IMR-90 (cell line): ENCODE measurements around the gene EPC2.

ENCODE experiments used
- BHLHE40 ChIP-seq: fragments of 150-350 bp; IDR thresholded peaks from 2 replicates; pipeline ENCODE4 v1.6.1; 2016; ENCODE audit warnings: mild to moderate bottlenecking, low read depth, low read length
- CEBPB ChIP-seq: IDR thresholded peaks from 2 replicates; pipeline ENCODE4 v1.6.1; 2012; ENCODE audit warnings: low read depth, low read length, improper control_type of control experiment
- FOS ChIP-seq: fragments of 150-350 bp; IDR thresholded peaks from 2 replicates; pipeline ENCODE4 v1.6.1; 2016; ENCODE audit warnings: low read depth, low read length
- MAZ ChIP-seq: IDR thresholded peaks from 2 replicates; pipeline ENCODE4 v1.6.1; 2012; ENCODE audit warnings: low read depth, mild to moderate bottlenecking, low read length, improper control_type of control experiment, moderate library complexity, borderline replicate concordance
- MXI1 ChIP-seq: IDR thresholded peaks from 2 replicates; pipeline ENCODE4 v1.6.1; 2012; ENCODE audit warnings: low read depth, mild to moderate bottlenecking, low read length, moderate library complexity, borderline replicate concordance
- POLR2A ChIP-seq: IDR thresholded peaks from 2 replicates; pipeline ENCODE4 v1.6.1; 2012; ENCODE audit warnings: mild to moderate bottlenecking, low read depth, low read length
- RAD21 ChIP-seq: IDR thresholded peaks from 2 replicates; pipeline ENCODE4 v1.6.1; 2012; ENCODE audit warnings: low read length, improper control_type of control experiment
- RCOR1 ChIP-seq: IDR thresholded peaks from 2 replicates; pipeline ENCODE4 v1.6.1; 2012; ENCODE audit warnings: mild to moderate bottlenecking, low read length, improper control_type of control experiment; ENCODE audit not compliant: insufficient replicate concordance
- RFX5 ChIP-seq: IDR thresholded peaks from 2 replicates; pipeline ENCODE4 v1.8.0; 2012; ENCODE audit warnings: low read depth, mild to moderate bottlenecking, low read length, moderate library complexity
- SMC3 ChIP-seq: fragments of 150-350 bp; IDR thresholded peaks from 2 replicates; pipeline ENCODE4 v1.6.1; 2016; ENCODE audit warnings: low read depth, mild to moderate bottlenecking, antibody characterized with exemption, low read length, moderate library complexity
- TF ChIP-seq, protein P1 (sequence below): conservative IDR thresholded peaks from 2 replicates; pipeline ENCODE4 v1.5.1; 2012; ENCODE audit warnings: mild to moderate bottlenecking, low read depth, low read length, improper control_type of control experiment
- TF ChIP-seq, protein P2 (sequence below): fragments of 150-350 bp; IDR thresholded peaks from 2 replicates; pipeline ENCODE4 v1.6.1; 2016; ENCODE audit warnings: low read depth, mild to moderate bottlenecking, low read length, moderate library complexity, borderline replicate concordance

DNA sequence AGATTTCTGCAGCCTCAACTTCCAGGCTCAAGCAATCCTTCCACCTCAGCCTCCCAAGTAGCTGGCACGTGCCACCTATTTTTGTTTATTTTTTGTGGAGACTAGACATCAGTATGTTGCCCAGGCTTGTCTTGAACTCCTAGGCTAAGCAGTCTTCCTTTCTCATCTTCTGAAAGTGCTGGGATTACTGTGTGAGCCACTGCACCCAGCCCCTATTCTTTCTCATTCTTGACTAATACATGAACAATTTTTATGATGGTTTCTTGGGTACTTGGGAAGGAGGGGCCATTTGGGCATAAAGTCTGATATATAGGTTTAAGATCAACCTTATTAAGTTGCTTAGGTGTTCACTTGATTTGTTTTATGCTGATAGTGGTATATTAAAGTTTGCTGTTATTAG lies 26.2 kb downstream of the EPC2 start:
- no peak for TF ChIP-seq POLR2A
- TF ChIP-seq, protein P1, sequence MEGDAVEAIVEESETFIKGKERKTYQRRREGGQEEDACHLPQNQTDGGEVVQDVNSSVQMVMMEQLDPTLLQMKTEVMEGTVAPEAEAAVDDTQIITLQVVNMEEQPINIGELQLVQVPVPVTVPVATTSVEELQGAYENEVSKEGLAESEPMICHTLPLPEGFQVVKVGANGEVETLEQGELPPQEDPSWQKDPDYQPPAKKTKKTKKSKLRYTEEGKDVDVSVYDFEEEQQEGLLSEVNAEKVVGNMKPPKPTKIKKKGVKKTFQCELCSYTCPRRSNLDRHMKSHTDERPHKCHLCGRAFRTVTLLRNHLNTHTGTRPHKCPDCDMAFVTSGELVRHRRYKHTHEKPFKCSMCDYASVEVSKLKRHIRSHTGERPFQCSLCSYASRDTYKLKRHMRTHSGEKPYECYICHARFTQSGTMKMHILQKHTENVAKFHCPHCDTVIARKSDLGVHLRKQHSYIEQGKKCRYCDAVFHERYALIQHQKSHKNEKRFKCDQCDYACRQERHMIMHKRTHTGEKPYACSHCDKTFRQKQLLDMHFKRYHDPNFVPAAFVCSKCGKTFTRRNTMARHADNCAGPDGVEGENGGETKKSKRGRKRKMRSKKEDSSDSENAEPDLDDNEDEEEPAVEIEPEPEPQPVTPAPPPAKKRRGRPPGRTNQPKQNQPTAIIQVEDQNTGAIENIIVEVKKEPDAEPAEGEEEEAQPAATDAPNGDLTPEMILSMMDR = no peak
- TF ChIP-seq SMC3 = no peak
- TF ChIP-seq RAD21 = no peak
- TF ChIP-seq CEBPB = no peak
- TF ChIP-seq RFX5 = no peak
- no peak for TF ChIP-seq MXI1
- no peak for TF ChIP-seq BHLHE40
- no peak for TF ChIP-seq FOS
- TF ChIP-seq MAZ = no peak
- no peak for TF ChIP-seq RCOR1
- TF ChIP-seq, protein P2, sequence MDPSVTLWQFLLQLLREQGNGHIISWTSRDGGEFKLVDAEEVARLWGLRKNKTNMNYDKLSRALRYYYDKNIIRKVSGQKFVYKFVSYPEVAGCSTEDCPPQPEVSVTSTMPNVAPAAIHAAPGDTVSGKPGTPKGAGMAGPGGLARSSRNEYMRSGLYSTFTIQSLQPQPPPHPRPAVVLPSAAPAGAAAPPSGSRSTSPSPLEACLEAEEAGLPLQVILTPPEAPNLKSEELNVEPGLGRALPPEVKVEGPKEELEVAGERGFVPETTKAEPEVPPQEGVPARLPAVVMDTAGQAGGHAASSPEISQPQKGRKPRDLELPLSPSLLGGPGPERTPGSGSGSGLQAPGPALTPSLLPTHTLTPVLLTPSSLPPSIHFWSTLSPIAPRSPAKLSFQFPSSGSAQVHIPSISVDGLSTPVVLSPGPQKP = no peak
